ENCODE measurements around the gene PLCL1. TPM values are rescaled to one million over a fixed set of nuclear protein-coding genes. Genes with fewer than 3 reads are reported as not detected.

PLCL1 gene
- total RNA-seq, 2 donors from 2014 or later: 2.0 to 2.9 TPM

- no peaks in the 10 kb centered on the region for H3K27me3 ChIP-seq
- H3K4me1 ChIP-seq: no peaks in the 10 kb centered on the region
- peak; percentile 32 to 55 (median 45) for TF ChIP-seq CTCF (IDR thresholded peaks at IDR 0.05)
- TF ChIP-seq POLR2A (IDR thresholded peaks at IDR 0.05): no peak
- 30% methylated on average over 3 of the region's 3 CpGs for whole genome bisulfite sequencing, 2 donors
- H3K27ac ChIP-seq: no peak overlapping the region
- H3K4me3 ChIP-seq: no peak overlapping the region
- DNase-seq (peak in 1 of 4 donors; percentile 13), ATAC-seq (peak; percentile 50)
- intact Hi-C loops (cut with DNase I): no loop called here
- no peaks in the 10 kb centered on the region for H3K9me3 ChIP-seq
- H3K36me3 ChIP-seq (replicated peaks in 1 of 2; ENCODE audit: insufficient read depth in 1 of 2, low read depth in 2 of 2): no peaks in the 10 kb centered on the region
Observed at GRCh38 chr2:197813093-197813787, 8.8 kb downstream of the PLCL1 start.

- WGBS, 2 donors: 73 to 74% methylated on average over 2 of the region's 2 CpGs
- no peak for ATAC-seq
- no peaks in the 10 kb centered on the region for H3K27me3 ChIP-seq
- no peaks in the 10 kb centered on the region for H3K4me1 ChIP-seq
- intact Hi-C loops (cut with DNase I): no loop called here
- H3K27ac ChIP-seq: no peak overlapping the region
- H3K4me3 ChIP-seq: no peak overlapping the region
- DNase-seq: no peak
- TF ChIP-seq CTCF (IDR thresholded peaks at IDR 0.05): no peak
- TF ChIP-seq POLR2A (IDR thresholded peaks at IDR 0.05): no peak
- H3K36me3 ChIP-seq (replicated peaks in 1 of 2; ENCODE audit: insufficient read depth in 1 of 2, low read depth in 2 of 2): no peaks in the 10 kb centered on the region
- H3K9me3 ChIP-seq: no peaks in the 10 kb centered on the region
Observed at GRCh38 chr2:197814526-197814925, 10.1 kb downstream of the PLCL1 start.

GRCh38 chr2:197821550-197822289 lies 17.3 kb downstream of the PLCL1 start:
- WGBS, 2 donors: 70 to 82% methylated on average over 2 of the region's 2 CpGs
- no peaks in the 10 kb centered on the region for H3K9me3 ChIP-seq
- H3K4me1 ChIP-seq: no peaks in the 10 kb centered on the region
- TF ChIP-seq POLR2A (IDR thresholded peaks at IDR 0.05): no peak
- TF ChIP-seq CTCF (IDR thresholded peaks at IDR 0.05): no peak
- no peak for DNase-seq
- no peaks in the 10 kb centered on the region for H3K27me3 ChIP-seq
- no peaks in the 10 kb centered on the region for H3K36me3 ChIP-seq (replicated peaks in 1 of 2; ENCODE audit: insufficient read depth in 1 of 2, low read depth in 2 of 2)
- ATAC-seq: no peak
- H3K27ac ChIP-seq: no peak overlapping the region
- no peak overlapping the region for H3K4me3 ChIP-seq
- intact Hi-C loops (cut with DNase I): no loop called here

GRCh38 chr2:197822333-197822732 lies 17.9 kb downstream of the PLCL1 start:
- intact Hi-C loops (cut with DNase I): no loop called here
- Histone ChIP-seq H3K36me3 (replicated peaks in 1 of 2; ENCODE audit: insufficient read depth in 1 of 2, low read depth in 2 of 2) (no peaks in the 10 kb centered on the region), H3K27me3 (no peaks in the 10 kb centered on the region), H3K4me3 (no peak overlapping the region), H3K27ac (no peak overlapping the region), H3K9me3 (no peaks in the 10 kb centered on the region), H3K4me1 (no peaks in the 10 kb centered on the region)
- no peak for TF ChIP-seq CTCF (IDR thresholded peaks at IDR 0.05)
- 80 to 91% methylated on average over 2 of the region's 2 CpGs for WGBS, 2 donors
- no peak for DNase-seq
- ATAC-seq: no peak
